Activated CD4-positive, alpha-beta T cell treated with anti-CD3 and anti-CD28 coated beads for 48 hours (primary cell): ENCODE measurements around the gene ITPRID1.
"Not testable (repeated sequence)": the region's sequence is repeated elsewhere in the genome, so short reads cannot be mapped to it uniquely, and the experiment has no call there.

Source experiments
- DNase-seq: peaks from one replicate; pipeline ENCODE4 v3.0.0-alpha.2; 2020

The ITPRID1 gene

GRCh38 chr7:31513790-31514189 is at the start of gene ITPRID1:
ITPRID1 (plus strand) TSS chr7:31514090; CDS start chr7:31553025, 38,935 bp downstream.
- no peak for DNase-seq

DNA sequence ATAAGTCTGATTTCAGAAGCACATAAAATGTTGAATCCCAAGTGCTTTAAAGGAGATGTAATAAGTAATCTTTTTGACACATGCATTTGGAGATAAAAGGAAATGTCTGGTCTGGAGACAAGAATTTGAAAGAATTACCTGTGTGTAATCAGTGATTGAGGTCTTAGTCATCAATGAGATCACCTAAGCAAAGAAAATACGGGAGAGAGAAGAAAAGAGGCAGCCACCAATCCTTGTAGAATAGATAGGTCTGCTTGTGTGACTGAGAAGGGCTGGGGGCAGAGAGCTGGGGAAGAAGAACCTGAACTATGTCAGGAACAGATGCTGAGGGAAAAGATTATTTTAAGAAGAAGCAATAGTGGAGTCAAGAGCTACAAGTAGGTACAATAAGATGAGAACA is 49.3 kb upstream of the ITPRID1 start:
- DNase-seq = no peak

- no peak for DNase-seq
Measured at GRCh38 chr7:31465285-31465684, 48.6 kb upstream of the ITPRID1 start.

- no peak for DNase-seq
Measured at GRCh38 chr7:31466036-31466435, 47.9 kb upstream of the ITPRID1 start.

GRCh38 chr7:31470883-31471282 is 43.0 kb upstream of the ITPRID1 start:
- DNase-seq = not testable (repeated sequence)

DNA sequence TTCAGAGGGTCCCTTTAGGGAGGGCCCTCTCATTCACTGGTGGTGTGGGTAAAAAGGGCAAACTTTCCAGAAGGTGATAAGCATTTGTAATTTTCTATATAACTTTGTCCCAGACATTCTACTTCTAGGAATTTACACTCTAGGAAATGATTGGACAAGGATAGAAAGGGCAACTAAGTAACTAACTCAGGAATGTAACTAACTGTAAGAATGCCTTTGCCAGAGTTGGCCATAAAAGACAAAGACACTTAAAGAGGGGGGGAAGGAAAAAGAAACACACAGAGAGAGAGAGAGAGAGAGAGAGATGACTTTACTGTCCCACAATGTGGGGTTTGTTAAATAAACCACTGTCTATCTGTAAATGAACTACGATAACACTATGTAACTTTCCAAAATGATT is 38.5 kb upstream of the ITPRID1 start:
- no peak for DNase-seq

- no peak for DNase-seq
Measured at GRCh38 chr7:31476073-31476745, 37.7 kb upstream of the ITPRID1 start.

- no peak for DNase-seq
Measured at GRCh38 chr7:31476941-31477677, 36.8 kb upstream of the ITPRID1 start.

- DNase-seq = no peak
Measured at GRCh38 chr7:31478018-31478417, 35.9 kb upstream of the ITPRID1 start.

- DNase-seq = no peak
Measured at GRCh38 chr7:31478721-31479120, 35.2 kb upstream of the ITPRID1 start.

DNA sequence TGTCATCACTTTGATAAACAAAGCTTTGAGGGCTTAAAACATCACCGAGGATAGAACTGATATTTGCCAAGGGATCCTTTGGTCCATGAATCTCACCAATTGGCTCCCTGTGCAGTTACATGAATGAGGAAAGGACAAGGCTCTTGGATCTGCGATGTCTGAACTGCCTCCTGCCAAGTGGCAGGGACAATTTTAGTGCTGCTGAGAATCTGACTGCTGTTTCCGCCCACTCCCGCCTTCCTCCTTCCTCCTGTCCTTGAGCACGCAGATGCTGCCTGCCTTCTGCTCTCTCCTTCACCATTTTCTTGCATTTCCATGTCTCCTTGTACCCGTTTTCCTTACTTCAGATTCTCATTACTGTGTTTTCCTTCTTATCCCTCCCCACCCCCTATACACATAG is 26.8 kb upstream of the ITPRID1 start:
- DNase-seq = no peak

GRCh38 chr7:31487476-31487875 is 26.4 kb upstream of the ITPRID1 start:
- DNase-seq = no peak

DNA sequence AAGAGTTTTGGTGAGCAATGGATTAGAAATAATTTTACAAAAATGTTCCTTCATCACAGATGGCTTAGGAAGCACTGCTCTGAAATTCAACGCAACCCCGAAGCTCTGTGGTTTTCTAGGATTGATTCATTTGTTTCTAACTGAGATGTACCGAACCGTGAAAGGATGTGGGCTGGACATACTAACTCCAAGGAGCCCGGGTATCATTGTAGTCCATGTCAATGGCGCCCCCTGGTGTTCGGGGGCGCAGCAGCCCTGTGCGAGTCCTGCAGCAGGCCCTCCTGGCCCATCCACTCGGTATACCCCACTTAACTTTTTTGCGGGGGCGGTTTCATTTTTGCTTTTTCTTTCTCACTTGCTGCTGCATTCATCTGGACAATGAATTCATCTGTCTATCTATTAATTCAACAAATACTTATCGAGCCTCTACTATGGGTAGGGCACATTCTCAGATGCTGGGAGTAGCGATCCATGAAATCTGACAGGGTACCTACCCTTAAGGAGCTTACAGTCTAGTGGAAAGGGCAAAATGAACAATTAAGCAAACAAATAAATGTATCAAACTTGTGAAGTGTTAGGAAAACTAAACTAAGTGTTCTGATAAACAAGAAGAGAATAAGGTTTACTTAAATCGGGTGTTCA is 25.2 kb upstream of the ITPRID1 start:
- peak; percentile 65 for DNase-seq

DNA sequence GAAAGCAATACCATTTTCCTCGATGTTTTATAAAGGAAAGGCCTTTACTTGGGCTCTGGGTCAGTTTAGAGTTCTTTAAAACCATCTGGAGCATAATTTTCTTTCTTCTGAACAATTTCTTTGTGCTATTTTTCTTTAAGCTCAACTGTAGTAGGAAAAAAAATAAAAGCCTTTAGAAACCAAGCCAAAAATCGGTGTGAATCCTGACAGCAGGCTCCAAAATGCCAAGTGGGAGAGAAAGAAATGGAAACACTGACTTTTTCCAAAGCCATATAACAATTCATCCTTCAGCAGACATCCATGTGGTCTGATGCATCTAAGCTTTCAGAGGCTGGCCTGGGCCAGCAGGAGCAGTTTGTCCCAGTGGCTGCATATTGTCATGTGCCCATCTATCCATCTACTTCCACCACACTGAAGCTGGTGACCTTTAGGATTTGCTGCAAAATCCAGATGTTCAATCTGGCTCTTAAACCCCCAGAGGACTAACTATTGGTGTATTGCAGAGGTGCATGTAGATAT is 23.0 kb upstream of the ITPRID1 start:
- no peak for DNase-seq

GRCh38 chr7:31492086-31492485 is 21.8 kb upstream of the ITPRID1 start:
- DNase-seq = no peak

DNA sequence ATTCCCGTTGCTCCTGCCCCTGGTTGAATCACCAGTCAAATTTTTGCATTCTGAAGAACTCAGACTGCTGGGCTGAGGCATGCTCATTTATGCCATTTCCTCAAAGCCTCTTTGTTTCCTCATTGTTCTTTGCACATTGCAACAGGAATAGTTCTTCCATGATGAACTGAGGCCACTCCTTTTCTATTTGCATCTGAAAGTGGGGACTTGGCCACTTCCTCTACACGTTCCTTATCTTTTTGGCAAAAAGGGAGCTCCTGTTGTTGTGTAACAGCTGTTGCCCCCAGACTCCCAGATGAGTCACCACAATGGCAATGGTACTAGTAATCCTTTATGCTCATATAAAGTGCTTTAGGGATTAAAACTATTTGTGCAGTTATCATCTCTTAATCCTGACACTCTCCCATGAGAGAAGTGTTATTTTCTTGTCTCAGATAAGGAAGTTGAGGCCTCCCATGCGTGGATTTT is 20.1 kb upstream of the ITPRID1 start:
- no peak for DNase-seq

DNA sequence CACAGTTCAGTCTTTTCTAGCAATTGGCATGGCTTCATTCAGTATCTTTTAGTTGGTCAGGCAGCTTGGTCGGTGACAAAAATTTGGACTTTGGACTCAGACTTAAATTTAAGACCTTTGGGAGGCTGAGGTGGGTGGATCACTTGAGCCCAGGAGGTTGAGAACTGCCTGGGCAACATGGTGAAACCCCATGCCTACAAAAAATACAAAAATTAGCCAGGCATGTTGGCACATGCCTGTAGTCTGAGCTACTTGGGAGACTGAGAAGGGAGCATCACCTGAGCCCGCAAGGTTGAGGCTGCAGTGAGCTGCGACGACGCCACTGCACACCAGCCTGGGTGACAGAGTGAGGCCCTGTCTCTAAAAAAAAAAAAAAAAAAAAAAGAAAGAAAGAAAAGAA is 19.5 kb upstream of the ITPRID1 start:
- DNase-seq = no peak

GRCh38 chr7:31495653-31496052 is 18.2 kb upstream of the ITPRID1 start:
- DNase-seq = no peak

DNA sequence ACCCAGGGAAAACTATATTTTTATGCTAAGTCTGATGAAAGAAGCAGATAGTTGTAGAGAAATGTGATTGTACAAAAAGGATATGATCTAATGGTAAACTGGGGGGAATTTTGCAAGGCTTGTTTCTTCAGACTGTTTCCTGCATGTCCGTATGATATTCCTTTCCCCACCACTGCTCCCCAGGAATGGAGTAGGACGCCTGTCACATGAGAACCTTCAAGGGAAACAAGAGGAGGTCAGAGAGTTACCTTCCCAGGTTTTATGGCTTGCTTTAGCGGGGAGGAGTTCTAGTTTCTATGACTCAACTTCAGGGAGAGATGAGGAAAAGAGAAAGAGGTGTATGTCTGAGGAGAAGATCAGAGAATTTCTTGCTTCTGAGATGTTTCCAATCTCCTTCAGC is 16.4 kb upstream of the ITPRID1 start:
- no peak for DNase-seq

DNA sequence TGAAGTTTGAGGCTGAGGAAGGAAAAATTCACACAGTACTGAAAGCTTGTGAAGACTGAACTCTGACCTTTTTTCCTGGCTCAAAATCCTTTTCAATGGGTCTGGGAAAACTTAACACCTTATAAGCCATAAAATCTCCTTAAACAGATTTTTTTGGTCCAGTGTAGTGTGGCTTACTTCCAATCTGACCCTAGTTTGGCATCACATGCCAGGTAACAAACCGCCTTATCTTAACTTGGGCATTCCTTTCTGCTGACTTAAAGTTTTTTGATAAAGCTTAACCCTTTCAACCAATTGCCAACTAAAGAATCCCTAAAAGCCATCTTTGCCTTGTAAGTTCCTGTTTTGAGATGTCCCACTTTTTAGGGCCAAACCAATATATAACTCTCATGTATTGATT is 13.2 kb upstream of the ITPRID1 start:
- DNase-seq = no peak

GRCh38 chr7:31508823-31509222 is 5.1 kb upstream of the ITPRID1 start:
- DNase-seq = no peak

- DNase-seq = no peak
Measured at GRCh38 chr7:31512166-31512565, 1.7 kb upstream of the ITPRID1 start.

GRCh38 chr7:31516680-31517502 is 3.0 kb downstream of the ITPRID1 start:
- no peak for DNase-seq
